HG03025 (cell line): ENCODE data around the gene MATCAP1.

Experiments
- ATAC-seq: cut with Tn5 transposase; IDR thresholded peaks from one replicate; pipeline ENCODE4 v1.9.1; 2021; ENCODE audit warnings: mild to moderate bottlenecking, moderate library complexity; ENCODE audit not compliant: unreplicated experiment, low FRiP score

The MATCAP1 gene

DNA sequence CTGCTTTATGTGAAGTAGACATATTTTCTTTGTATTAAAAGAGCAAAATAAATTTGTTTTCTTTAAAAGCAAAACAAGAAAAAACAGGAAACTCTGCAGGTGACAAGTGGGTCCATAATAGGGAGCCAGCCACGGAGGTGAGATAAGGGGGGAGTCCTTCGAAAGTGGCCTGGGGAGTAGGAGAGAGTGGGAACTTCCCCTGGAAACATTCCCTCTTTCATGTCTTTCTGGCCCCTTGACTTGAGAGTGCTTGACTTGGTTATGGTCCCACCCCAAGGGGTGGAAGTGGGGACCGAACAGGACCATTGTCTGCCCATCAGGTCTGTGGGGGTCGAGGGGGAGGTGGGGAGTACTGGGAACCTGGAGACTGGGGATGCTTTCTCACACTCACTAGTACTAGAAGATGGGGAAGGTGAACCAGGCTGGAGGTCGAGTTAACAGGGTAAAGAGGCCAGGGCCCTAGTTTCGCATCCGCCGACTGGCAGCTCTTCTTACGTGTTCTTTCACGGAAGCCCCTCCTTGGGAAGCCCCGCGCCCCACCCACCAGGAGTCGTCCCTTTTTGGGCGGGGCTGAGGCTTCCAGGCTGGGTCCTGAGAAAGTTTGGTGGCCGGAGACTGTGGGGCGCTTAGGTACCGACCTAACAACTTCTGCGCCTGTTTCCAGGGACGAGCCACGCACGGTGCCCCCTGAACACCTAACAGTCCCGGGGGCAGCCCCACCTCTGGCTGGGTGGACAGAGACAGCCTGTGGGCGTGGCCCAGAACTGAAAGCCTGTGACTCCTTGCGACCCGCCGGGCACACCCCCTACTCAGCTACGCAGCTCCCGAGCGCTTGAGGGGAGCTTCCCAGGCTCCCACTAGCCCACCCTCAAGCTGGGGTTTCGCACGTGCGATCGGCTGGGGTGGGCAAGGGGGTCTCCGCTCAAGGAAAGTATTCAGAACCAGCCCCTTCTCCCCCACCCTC, 24.8 kb downstream of the MATCAP1 start:
- peak; percentile 28 for ATAC-seq

GRCh38 chr16:67157892-67158635, 25.7 kb downstream of the MATCAP1 start:
- ATAC-seq: no peak

DNA sequence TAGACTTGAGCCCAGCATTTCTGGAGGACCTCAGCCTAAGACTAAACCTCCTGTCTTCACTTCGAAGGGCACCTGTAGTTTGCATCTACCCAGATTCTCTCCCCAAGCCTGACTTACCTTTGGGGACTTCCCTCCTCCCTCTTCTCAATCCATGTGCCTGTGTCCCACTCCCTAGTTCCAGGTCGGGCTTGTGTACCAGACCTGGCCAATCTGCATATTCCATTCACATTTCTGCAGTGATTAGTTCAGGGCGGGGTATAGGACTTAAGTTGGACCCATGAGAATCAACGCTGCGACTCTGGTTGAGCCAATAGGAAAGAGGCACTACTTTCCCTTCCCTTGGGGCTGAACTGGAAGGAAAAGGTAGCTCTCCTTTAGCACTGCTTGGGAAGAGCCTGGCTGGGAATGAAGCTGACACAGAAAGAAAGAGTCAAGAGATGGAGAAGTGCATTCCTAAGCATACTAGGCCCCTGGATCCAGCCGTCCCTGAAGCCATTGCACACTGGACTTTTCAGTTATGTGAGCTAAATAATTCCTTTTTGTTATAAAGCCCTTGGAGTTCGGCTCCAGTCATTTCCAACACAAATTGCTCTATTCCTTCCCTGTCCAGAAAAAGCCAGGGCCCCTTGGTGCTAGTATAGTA, 26.5 kb downstream of the MATCAP1 start:
- ATAC-seq: no peak

DNA sequence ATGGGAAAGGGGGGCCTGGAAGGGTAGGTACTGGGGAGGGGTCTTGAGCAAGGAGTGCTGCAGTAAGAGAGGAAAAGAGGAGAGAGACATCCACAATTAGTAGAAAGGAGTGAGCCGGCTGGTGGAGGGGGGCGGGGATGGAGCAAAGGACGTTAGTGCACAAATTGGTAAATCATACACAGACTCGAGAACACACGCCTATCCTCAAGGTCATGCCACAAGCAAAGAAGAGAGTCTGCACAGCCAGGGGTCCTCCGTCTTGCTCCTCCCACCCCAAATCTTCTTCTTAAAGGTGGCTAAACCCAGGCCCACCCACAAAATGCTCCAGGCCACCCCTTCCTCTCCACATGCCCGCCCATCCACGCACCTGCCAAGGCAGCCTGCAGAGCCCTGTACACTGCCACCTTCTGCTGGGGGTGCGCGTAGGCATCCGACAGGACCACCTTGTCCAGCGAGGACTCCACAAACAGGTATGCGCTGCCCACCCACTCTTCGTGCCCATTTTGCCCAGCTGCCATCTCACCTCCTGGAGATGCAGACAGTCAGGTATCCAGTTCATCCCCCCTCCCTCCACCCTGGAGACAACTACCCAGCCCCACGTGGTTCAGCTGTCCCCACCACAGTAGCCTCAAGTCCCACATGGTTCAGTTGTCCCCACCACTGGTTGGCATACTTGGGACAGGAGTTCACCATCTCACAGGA, 27.5 kb downstream of the MATCAP1 start:
- no peak for ATAC-seq

GRCh38 chr16:67155295-67156142, 28.2 kb downstream of the MATCAP1 start:
- no peak for ATAC-seq

- ATAC-seq: no peak
Measured at GRCh38 chr16:67154578-67155294, 29.0 kb downstream of the MATCAP1 start.

- no peak for ATAC-seq
Measured at GRCh38 chr16:67151431-67152097, 32.2 kb downstream of the MATCAP1 start.

DNA sequence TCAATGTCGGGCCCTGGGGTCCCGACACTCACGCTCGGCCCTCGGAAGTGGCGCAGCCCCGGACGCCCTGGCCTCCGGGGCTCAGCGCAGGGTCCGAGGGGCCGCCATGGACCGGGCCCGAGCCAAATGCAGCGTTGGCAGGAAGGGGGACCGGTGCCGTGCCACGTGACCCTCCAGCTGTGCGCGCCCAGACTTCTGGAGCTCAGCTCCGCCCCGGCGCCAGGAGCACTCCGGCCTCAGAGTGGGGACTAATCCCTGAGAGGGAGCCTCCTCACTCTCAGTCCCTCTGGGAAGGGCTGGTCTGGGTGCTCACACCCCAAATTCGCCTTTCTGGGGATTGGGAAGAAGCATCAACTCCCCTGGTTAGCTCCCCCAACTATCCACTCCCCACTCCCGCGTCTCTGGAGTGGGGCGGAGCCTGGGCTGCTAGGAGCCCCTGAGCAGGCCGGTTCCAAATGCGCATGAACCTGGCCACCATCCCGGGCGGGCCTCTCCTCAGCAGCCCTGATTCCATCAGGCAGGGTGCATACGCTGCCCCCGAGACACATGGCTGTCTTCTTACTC, 32.8 kb downstream of the MATCAP1 start, which contains the start of gene B3GNT9:
B3GNT9 (minus strand) TSS at position 166 of the 564 bp plus-strand sequence. CDS start 513 bp downstream, outside the sequence.
- ATAC-seq: peak; percentile 49

DNA sequence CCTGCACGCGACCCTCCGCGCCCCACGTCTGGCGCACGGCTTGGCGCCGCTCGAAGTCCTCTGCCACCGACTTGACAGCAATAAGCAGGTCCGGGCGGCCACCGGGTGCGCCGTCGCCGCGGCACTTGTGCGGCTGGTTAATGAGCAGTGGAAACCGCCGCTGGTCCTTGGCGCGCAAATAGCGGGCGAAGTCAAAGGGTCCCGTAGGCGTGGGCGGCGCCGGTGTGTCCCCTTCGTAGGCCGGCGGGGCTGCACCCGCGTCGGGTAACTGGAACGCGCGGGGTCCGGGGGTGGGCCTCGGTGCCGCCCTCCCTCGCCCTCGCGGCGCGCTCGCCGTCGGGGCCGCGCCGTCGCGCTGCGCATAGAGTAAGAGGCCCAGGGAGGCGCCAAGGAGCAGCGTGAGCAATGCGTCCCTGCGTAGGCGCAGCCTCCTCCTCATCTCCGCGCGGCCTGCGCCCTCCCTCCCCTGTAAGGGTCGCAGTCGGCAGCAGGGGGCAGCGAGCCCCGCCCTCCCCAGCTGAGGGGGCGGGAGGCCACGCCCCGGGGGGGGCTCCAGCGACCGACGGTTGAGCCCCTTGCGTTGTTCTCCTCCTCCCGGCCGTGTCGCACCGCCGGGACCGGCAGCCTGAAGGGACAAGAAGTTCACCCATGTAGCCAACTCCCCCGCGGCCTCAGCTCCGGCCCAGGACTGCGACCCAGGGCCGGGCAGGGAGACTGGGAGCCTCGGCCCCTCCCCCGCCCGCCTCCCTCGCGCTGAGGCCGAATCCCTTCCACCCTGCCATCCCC, 33.5 kb downstream of the MATCAP1 start:
- peak; percentile 25 for ATAC-seq

- ATAC-seq: no peak
Measured at GRCh38 chr16:67149276-67150046, 34.3 kb downstream of the MATCAP1 start.

- ATAC-seq: no peak
Measured at GRCh38 chr16:67148656-67149275, 35.0 kb downstream of the MATCAP1 start.

- ATAC-seq: no peak
Measured at GRCh38 chr16:67148221-67148620, 35.5 kb downstream of the MATCAP1 start.

GRCh38 chr16:67147437-67148140, 36.2 kb downstream of the MATCAP1 start:
- ATAC-seq: no peak

GRCh38 chr16:67146523-67147357, 37.0 kb downstream of the MATCAP1 start:
- ATAC-seq: no peak
